Activated T-cell treated with anti-CD3 and anti-CD28 coated beads, Interleukin-2, amount 50 U/mL, for 4 hours (primary cell): ENCODE measurements around the gene TARBP2. TPM values are rescaled to one million over a fixed set of nuclear protein-coding genes. Genes with fewer than 3 reads are reported as not detected.
A peak's percentile ranks its signal among the peaks of the same experiment; 100 is the strongest.
"Not testable (repeated sequence)": the region's sequence is repeated elsewhere in the genome, so short reads cannot be mapped to it uniquely, and the experiment has no call there.

ENCODE experiments used
- ATAC-seq, 2 donors: fragments of 200-7000 bp; cut with Tn5 transposase; one replicate each; pipeline ENCODE4 v1.10.0; 2021
- DNase-seq: peaks from one replicate; pipeline ENCODE4 v3.0.0-alpha.2; 2020
- H3K27me3 Mint-ChIP-seq: one replicate; pipeline ENCODE4 v1.8.0; 2021; ENCODE audit warnings: low read depth, mixed read lengths
- H3K36me3 Mint-ChIP-seq: one replicate; pipeline ENCODE4 v1.8.0; 2022; ENCODE audit warnings: mixed read lengths; ENCODE audit not compliant: insufficient read depth
- H3K4me1 Mint-ChIP-seq: one replicate; pipeline ENCODE4 v1.8.0; 2021; ENCODE audit warnings: low read depth, mixed read lengths
- H3K4me3 Mint-ChIP-seq: one replicate; pipeline ENCODE4 v1.8.0; 2021; ENCODE audit warnings: mild to moderate bottlenecking, moderate library complexity, mixed read lengths
- H3K9me3 Mint-ChIP-seq: one replicate; pipeline ENCODE4 v1.8.0; 2021; ENCODE audit warnings: mixed read lengths
- total RNA-seq, 3 donors: library from RNA; stranded (reverse); gene quantifications; one replicate each; pipeline ENCODE4 v1.2.1, GENCODE V29; 2021

Gene TARBP2
- total RNA-seq, 3 donors from 2014 or later, result 62.6 to 71.4 (median 64.3) TPM

DNA sequence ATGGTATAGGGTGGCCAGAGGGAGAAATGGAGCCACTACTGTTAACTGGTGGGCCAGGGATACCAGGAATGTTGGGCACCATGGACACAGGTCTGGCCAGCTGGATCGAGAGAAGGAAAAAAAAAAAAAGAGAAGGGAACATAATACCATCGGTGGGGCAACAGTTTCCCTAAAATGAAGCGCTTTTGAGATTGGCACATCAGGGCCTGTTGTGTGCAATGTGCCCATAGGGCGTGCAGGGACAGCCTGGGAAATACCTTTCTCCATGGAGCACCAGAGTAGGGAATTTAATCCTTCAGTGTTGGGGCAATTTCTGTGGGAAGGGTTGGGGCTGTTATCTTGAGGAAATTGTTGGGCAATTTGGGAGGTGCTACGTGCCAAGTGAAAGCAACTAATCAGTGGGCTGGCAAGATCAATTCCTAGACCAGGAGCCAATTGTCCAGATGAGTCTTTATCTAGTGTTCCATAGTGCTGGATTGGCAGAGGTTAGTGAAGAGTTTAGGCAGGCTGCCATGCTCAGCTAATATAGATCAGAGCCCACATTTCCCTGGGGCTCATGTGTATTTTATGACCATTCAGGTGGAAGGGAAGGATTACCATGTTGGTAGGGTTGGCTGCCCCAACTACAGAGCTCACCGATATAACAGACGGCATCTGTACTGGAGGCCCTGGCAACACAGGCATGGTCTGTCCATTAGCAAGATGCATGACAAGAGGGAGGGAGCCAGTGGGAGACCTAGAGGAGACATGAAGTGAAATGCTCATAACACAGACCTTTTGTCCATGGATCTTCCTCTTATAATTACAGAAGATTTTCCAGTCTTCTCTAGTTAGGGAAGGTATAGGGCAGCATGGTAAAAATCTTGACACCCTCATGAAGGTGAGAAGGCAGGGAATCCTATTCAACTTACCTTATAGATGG is 31.7 kb downstream of the TARBP2 start:
- no peaks in the 10 kb centered on the region for H3K9me3 Mint-ChIP-seq
- no peak overlapping the region for H3K4me3 Mint-ChIP-seq
- no peaks in the 10 kb centered on the region for H3K27me3 Mint-ChIP-seq
- DNase-seq, result no peak
- peaks cover 28% of the 10 kb centered on the region for H3K36me3 Mint-ChIP-seq
- no peaks in the 10 kb centered on the region for H3K4me1 Mint-ChIP-seq
- no peak for ATAC-seq

GRCh38 chr12:53533471-53533870 is 32.4 kb downstream of the TARBP2 start:
- DNase-seq (no peak), ATAC-seq (no peak)
- Mint-ChIP-seq H3K9me3 (no peaks in the 10 kb centered on the region), H3K27me3 (no peaks in the 10 kb centered on the region), H3K36me3 (peaks cover 28% of the 10 kb centered on the region), H3K4me3 (no peak overlapping the region), H3K4me1 (no peaks in the 10 kb centered on the region)

DNA sequence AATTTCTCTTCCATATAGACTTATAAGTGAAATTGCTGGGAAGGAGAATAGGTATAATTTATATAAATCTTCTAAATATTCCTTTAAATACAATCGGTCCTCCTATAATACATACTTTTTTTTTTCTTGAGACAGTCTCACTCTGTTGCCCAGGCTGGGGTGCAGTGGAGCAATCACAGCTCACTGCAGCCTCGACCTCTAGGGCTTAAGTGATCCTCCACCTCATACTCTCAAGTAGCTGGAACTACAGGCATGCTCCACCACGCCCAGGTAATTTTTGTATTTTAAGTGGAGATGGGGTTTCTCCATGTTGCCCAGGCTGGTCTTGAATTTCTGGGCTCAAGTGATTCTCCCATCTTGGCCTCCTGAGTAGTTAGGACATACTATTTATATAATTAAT is 35.9 kb downstream of the TARBP2 start:
- Mint-ChIP-seq H3K4me3 (no peak overlapping the region), H3K27me3 (no peaks in the 10 kb centered on the region), H3K4me1 (no peaks in the 10 kb centered on the region), H3K36me3 (peaks cover 27% of the 10 kb centered on the region), H3K9me3 (no peaks in the 10 kb centered on the region)
- DNase-seq (no peak), ATAC-seq (no peak)

DNA sequence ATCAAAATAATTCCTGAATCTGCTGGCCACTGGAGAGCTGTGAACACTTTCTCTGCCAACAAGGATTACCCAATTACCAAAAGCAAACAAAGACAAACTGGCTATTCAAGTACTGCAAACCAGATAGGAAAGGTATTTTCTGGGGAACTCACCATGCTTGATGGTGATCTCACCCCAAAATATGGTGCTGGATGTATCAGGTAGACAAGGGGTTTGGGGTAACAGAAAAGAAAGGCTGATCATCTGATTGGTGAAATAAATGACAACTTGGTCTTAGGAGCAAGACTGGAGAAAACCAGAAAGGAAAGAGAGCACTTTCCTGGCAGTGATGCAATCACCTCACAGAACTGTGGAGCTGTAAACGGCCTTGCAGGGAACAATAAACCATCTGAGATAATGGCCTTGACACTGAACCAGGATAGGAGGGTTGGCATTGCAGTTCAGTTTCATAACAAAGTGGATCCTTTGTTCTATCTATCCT is 37.2 kb downstream of the TARBP2 start:
- Mint-ChIP-seq H3K4me3 (no peak overlapping the region), H3K27me3 (no peaks in the 10 kb centered on the region), H3K9me3 (no peaks in the 10 kb centered on the region), H3K36me3 (peaks cover 20% of the 10 kb centered on the region), H3K4me1 (no peaks in the 10 kb centered on the region)
- ATAC-seq (no peak), DNase-seq (no peak)

DNA sequence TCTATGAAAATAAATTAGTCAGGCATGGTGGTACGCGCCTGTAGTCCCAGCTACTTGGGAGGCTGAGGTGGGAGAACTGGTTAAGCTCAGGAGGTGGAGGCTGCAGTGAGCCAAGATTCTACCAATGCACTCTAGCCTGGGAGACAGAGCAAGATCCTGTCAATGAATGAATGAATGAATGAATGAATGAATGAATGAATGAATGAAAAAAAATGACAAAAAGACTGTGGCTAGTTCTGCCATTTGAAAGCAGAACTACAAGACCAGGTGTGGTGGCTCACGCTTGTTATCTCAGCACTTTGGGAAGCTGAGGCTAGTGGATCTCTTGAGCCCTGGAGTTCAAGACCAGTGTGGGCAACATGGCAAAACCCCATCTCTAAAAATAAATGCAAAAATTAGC is 38.4 kb downstream of the TARBP2 start:
- Mint-ChIP-seq H3K27me3 (no peaks in the 10 kb centered on the region), H3K36me3 (peaks cover 16% of the 10 kb centered on the region), H3K9me3 (no peaks in the 10 kb centered on the region), H3K4me3 (no peak overlapping the region), H3K4me1 (peaks cover 9% of the 10 kb centered on the region)
- DNase-seq (no peak), ATAC-seq (no peak)

GRCh38 chr12:53543539-53543938 is 42.5 kb downstream of the TARBP2 start:
- Mint-ChIP-seq H3K4me1 (peaks cover 9% of the 10 kb centered on the region), H3K36me3 (peaks cover 6% of the 10 kb centered on the region), H3K9me3 (no peaks in the 10 kb centered on the region), H3K27me3 (no peaks in the 10 kb centered on the region), H3K4me3 (no peak overlapping the region)
- DNase-seq, result peak; percentile 23
- peak; percentile 99 for ATAC-seq

DNA sequence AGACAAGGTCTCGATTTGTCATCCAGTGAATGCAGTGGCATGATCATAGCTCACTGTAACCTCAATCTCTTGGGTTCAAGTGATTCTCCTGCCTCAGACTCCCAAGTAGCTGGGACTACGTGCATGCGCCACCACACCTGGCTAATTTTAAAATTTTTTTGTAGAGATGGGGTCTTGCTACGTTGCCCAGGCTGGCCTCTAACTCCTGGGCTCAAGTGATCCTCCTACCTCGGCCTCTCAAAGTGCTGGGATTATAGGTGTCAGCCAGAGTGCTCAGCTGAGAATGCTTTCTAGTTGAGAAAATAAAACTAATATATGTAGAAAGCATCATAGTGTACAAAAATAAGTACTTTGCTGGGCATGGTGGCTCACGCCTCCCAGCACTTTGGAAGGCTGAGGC is 47.3 kb downstream of the TARBP2 start:
- not testable (repeated sequence) for H3K4me3 Mint-ChIP-seq, ATAC-seq, H3K4me1 Mint-ChIP-seq, H3K27me3 Mint-ChIP-seq, DNase-seq, H3K9me3 Mint-ChIP-seq
- H3K36me3 Mint-ChIP-seq, result peaks cover 10% of the 10 kb centered on the region

DNA sequence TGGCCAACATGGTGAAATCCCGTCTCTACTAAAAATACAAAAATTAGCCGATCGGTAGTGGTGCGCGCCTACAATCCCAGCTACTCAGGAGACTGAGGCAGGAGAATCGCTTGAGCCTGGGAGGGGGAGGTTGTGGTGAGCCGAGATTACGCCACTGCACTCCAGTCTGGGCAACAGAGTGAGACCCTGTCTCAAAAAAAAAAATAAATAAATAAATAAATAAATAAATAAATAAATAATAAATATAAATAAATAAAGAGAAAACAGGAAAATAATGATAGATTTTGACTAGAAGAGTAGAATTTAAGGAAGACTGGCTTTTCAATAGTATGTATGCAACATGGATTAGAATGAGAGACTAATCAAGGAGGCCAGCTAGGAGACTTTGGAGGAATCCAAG is 49.0 kb downstream of the TARBP2 start:
- H3K4me1 Mint-ChIP-seq, H3K4me3 Mint-ChIP-seq, DNase-seq, H3K27me3 Mint-ChIP-seq, H3K9me3 Mint-ChIP-seq, ATAC-seq: not testable (repeated sequence)
- H3K36me3 Mint-ChIP-seq, result peaks cover 10% of the 10 kb centered on the region

- ATAC-seq (no peak), DNase-seq (no peak)
- no peaks in the 10 kb centered on the region for H3K9me3 Mint-ChIP-seq
- no peaks in the 10 kb centered on the region for H3K27me3 Mint-ChIP-seq
- no peak overlapping the region for H3K4me3 Mint-ChIP-seq
- H3K4me1 Mint-ChIP-seq, result no peaks in the 10 kb centered on the region
- peaks cover 10% of the 10 kb centered on the region for H3K36me3 Mint-ChIP-seq
These were observed 49.5 kb downstream of the TARBP2 start for GRCh38 chr12:53550595-53550994.

GRCh38 chr12:53551889-53552291 is 50.8 kb downstream of the TARBP2 start:
- no peaks in the 10 kb centered on the region for H3K27me3 Mint-ChIP-seq
- H3K36me3 Mint-ChIP-seq, result peaks cover 10% of the 10 kb centered on the region
- H3K4me1 Mint-ChIP-seq, result no peaks in the 10 kb centered on the region
- ATAC-seq (no peak), DNase-seq (no peak)
- H3K4me3 Mint-ChIP-seq, result no peak overlapping the region
- no peaks in the 10 kb centered on the region for H3K9me3 Mint-ChIP-seq

DNA sequence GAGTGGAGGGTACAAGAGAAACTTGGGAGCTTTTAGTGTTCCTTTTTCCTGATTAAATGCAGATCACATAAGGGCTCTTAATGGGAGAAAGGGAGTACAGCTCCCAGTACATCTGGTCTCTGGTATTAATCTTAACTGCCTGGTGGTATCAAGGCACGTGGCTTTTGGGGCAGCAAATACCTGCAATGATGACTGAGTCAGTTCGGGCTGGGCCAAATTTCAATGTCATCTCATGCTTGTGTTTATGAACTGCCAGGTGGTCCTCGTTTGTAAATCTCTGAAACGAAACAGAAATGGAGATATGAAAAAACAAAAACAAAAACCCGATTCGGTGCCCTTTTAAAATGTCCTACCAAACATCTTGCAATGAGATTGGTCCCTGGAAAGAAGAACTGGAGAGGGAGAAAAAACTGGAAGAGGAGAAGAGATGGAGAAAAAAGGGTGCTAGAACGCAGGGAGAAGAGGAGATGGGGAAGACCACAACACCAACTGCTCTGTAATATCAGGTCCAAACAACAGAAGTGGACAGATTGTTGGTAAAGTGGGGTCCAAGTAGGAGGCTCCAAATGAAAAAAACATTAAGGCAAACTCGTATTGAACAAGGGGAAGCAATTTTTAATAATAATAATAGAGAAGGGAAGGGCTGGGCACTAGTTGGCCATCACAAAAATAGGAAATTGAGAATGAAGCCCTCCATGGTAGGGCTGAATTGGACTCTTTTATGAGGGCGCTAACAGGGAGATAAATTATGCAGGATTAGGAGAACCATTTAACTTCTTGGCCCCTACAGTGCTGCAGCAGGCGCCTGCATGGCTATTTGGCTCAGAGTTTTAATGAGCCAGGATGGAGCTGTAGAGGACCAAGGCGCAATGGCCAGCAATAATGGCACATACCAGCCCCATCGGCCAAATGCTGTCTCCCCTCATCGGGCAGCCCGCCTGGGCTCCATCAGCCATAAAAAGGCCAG is 51.6 kb downstream of the TARBP2 start:
- DNase-seq (no peak), ATAC-seq (no peak)
- peaks cover 3% of the 10 kb centered on the region for H3K4me1 Mint-ChIP-seq
- no peaks in the 10 kb centered on the region for H3K27me3 Mint-ChIP-seq
- H3K36me3 Mint-ChIP-seq, result peaks cover 10% of the 10 kb centered on the region
- no peaks in the 10 kb centered on the region for H3K9me3 Mint-ChIP-seq
- no peak overlapping the region for H3K4me3 Mint-ChIP-seq

Other genes starting within 250 kb of the TARBP2 start
- gene ESPL1, start 233.0 kb upstream of the TARBP2 start, total RNA-seq, result 10 to 100 TPM; 19.9 to 21.9 (median 20.0) TPM
- 100 to 1,000 TPM; 393 to 403 (median 400) TPM for gene PFDN5, start 205.7 kb upstream of the TARBP2 start, total RNA-seq
- 100 to 1,000 TPM; 121 to 149 (median 128) TPM for gene MYG1, start 201.6 kb upstream of the TARBP2 start, total RNA-seq
- 10 to 100 TPM; 84.6 to 95.9 (median 91.2) TPM for gene AAAS, start 179.7 kb upstream of the TARBP2 start, total RNA-seq
- gene SP7, start 164.9 kb upstream of the TARBP2 start, total RNA-seq, result not detected
- 10 to 100 TPM; 61.9 to 64.6 (median 63.5) TPM for gene SP1, start 121.1 kb upstream of the TARBP2 start, total RNA-seq
- not detected for gene AMHR2, start 77.4 kb upstream of the TARBP2 start, total RNA-seq
- gene PRR13, start 59.5 kb upstream of the TARBP2 start, total RNA-seq, result 100 to 1,000 TPM; 269 to 284 (median 284) TPM
- 1,000 to 10,000 TPM; 1,031 to 1,084 (median 1,084) TPM for gene PCBP2, start 49.2 kb upstream of the TARBP2 start, total RNA-seq
- 1 to 10 TPM; 6.5 to 8.4 (median 7.7) TPM for gene MAP3K12, start 1.8 kb upstream of the TARBP2 start, total RNA-seq
- not detected for gene NPFF, start 6.2 kb downstream of the TARBP2 start, total RNA-seq
- 10 to 100 TPM; 19.2 to 23.2 (median 20.9) TPM for gene ATF7, start 125.1 kb downstream of the TARBP2 start, total RNA-seq
- 100 to 1,000 TPM; 338 to 364 (median 342) TPM for gene ATP5MC2, start 174.8 kb downstream of the TARBP2 start, total RNA-seq
- gene CALCOCO1, start 226.2 kb downstream of the TARBP2 start, total RNA-seq, result 1 to 10 TPM; 2.6 to 9.9 (median 7.1) TPM